Prostate gland (tissue), 2 donors: Measurements from ENCODE around the gene ZDHHC20.

ENCODE experiments used
- POLR2AphosphoS5 ChIP-seq: sonication (generic); formaldehyde crosslinking; IDR thresholded peaks from one replicate; pipeline ENCODE4 v1.6.1; 2017; ENCODE audit warnings: antibody characterized with exemption
- TF ChIP-seq, protein P1 (sequence below), 4 experiments: fragments of 200-600 bp in 2 of 4; fragments of 450-650 bp in 2 of 4; sonication (generic) in 2 of 4; IDR thresholded peaks; 1 replicate in 3 of 4; 2 replicates in 1 of 4; pipeline ENCODE4 v1.5.1; 2016 to 2019; ENCODE audit warnings: antibody characterized with exemption in 4 of 4, mild to moderate bottlenecking in 2 of 4, moderate library complexity in 2 of 4

DNA sequence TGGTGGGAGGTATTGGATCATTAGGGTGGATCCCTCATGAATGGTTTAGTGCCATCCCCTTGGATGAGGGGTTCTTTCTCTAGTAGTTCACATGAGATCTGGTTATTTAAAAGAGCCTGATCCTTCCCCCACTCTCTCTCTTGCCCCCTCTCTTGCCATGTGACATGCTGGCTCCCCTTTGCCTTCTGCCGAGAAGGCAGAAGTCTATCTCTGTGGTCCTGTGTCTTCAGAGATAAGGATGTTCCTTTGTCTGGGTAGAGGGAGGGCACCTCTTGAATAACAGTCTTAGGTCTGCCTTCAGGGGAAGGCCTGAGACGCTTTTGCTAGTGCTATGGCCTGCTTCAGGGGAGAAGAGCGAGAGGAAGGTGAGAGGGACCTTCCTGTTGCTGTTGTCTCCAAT is 2.0 kb upstream of the ZDHHC20 start:
- TF ChIP-seq, protein P1, sequence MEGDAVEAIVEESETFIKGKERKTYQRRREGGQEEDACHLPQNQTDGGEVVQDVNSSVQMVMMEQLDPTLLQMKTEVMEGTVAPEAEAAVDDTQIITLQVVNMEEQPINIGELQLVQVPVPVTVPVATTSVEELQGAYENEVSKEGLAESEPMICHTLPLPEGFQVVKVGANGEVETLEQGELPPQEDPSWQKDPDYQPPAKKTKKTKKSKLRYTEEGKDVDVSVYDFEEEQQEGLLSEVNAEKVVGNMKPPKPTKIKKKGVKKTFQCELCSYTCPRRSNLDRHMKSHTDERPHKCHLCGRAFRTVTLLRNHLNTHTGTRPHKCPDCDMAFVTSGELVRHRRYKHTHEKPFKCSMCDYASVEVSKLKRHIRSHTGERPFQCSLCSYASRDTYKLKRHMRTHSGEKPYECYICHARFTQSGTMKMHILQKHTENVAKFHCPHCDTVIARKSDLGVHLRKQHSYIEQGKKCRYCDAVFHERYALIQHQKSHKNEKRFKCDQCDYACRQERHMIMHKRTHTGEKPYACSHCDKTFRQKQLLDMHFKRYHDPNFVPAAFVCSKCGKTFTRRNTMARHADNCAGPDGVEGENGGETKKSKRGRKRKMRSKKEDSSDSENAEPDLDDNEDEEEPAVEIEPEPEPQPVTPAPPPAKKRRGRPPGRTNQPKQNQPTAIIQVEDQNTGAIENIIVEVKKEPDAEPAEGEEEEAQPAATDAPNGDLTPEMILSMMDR (IDR thresholded peaks at IDR 0.05), result no peak
- TF ChIP-seq POLR2AphosphoS5, result no peak
